HepG2 (cell line): ENCODE measurements around the gene YJEFN3. TPM values are rescaled to one million over a fixed set of nuclear protein-coding genes. Genes with fewer than 3 reads are reported as not detected.
A peak's percentile ranks its signal among the peaks of the same experiment; 100 is the strongest.

Source experiments
- ATAC-seq: fragments of 200-7000 bp; cut with Tn5 transposase; 3 replicates; pipeline ENCODE4 v1.9.1; 2020; ENCODE audit warnings: mild to moderate bottlenecking, moderate library complexity
- BruUV-seq: library from RNA; stranded (reverse); fragments of 400-500 nt; replicated peaks from 2 replicates; lab custom pipeline; 2021; lab: Mats Ljungman, UMichigan
- CTCF ChIA-PET: fragments of 300-600 bp; formaldehyde crosslinking; extraction: SDS; loops from one replicate; lab custom pipeline; 2021; ENCODE audit warnings: low total read pairs, inconsistent platforms, low intra/inter-chr PET ratio; lab: Yijun Ruan, JAX
- POLR2A ChIA-PET: fragments of 350-600 bp; sonication (Branson Sonifier 250); formaldehyde crosslinking; loops from one replicate; lab custom pipeline; 2020; ENCODE audit warnings: antibody characterized with exemption, inconsistent platforms; lab: Yijun Ruan, JAX
- DNase-seq: peaks from one replicate; pipeline ENCODE4 v3.0.0-alpha.2; 2015; ENCODE audit warnings: low spot score
- FAIRE-seq: peaks from 3 replicates; lab custom pipeline; 2011; peaks lifted over from hg19 to GRCh38; lab: Jason Lieb, UNC
- H2AFZ ChIP-seq: one replicate; pipeline ENCODE4 v1.6.1; 2011; ENCODE audit warnings: low read length, inconsistent platforms
- H3K27ac ChIP-seq: fragments of 300-600 bp; 3 replicates; pipeline ENCODE4 v1.8.0; 2011; ENCODE audit warnings: mixed run types, mild to moderate bottlenecking, mixed read lengths, low read length, inconsistent platforms; ENCODE audit not compliant: insufficient read depth; ENCODE audit errors: extremely low read length
- H3K27me3 ChIP-seq, 2 experiments: fragments of 200-600 bp in 1 of 2; 2 replicates in 1 of 2; 3 replicates in 1 of 2; pipeline versions ENCODE4 v1.6.0 to v1.8.0; 2011; ENCODE audit warnings: low read length in 2 of 2, mild to moderate bottlenecking in 2 of 2, moderate library complexity in 2 of 2, inconsistent platforms in 1 of 2; ENCODE audit not compliant: insufficient read depth in 2 of 2, control insufficient read depth in 1 of 2
- H3K36me3 ChIP-seq, 2 experiments: fragments of 200-600 bp in 1 of 2; replicated peaks in 1 of 2; 2 replicates in 1 of 2; 3 replicates in 1 of 2; pipeline versions ENCODE4 v1.5.1 to v1.8.0; 2011; ENCODE audit warnings: low read length in 2 of 2, inconsistent platforms in 1 of 2; ENCODE audit not compliant: insufficient read depth in 2 of 2, control insufficient read depth in 1 of 2
- H3K4me1 ChIP-seq: 2 replicates; pipeline ENCODE4 v1.5.1; 2012; ENCODE audit warnings: low read length, inconsistent platforms; ENCODE audit not compliant: insufficient read depth
- H3K4me2 ChIP-seq: 2 replicates; pipeline ENCODE4 v1.6.0; 2011; ENCODE audit warnings: low read depth, low read length, inconsistent platforms
- H3K4me3 ChIP-seq, 3 experiments: fragments of 200-600 bp in 1 of 3; sonication (generic), shearing (Covaris generic) in 1 of 3; replicated peaks in 1 of 3; 2 replicates each; pipeline ENCODE4 v1.5.1; 2011 to 2016; ENCODE audit warnings: low read length in 3 of 3, inconsistent platforms in 2 of 3, low read depth in 2 of 3, mild to moderate bottlenecking in 2 of 3, control low read depth in 1 of 3, mixed read lengths in 1 of 3; ENCODE audit not compliant: insufficient read depth in 1 of 3
- H3K79me2 ChIP-seq: one replicate; pipeline ENCODE4 v1.6.1; 2011; ENCODE audit warnings: low read length, inconsistent platforms; ENCODE audit not compliant: insufficient read depth
- H3K9ac ChIP-seq: 2 replicates; pipeline ENCODE4 v1.6.0; 2011; ENCODE audit warnings: mild to moderate bottlenecking, low read depth, low read length, inconsistent platforms; ENCODE audit not compliant: insufficient read depth
- H3K9me3 ChIP-seq: 2 replicates; pipeline ENCODE4 v1.5.1; 2012; ENCODE audit warnings: mild to moderate bottlenecking, low read length
- H4K20me1 ChIP-seq: 2 replicates; pipeline ENCODE4 v1.6.0; 2011; ENCODE audit warnings: inconsistent platforms, mild to moderate bottlenecking, low read length, moderate library complexity; ENCODE audit not compliant: insufficient read depth
- AGO2 ChIP-seq: fragments of 200-400 bp; formaldehyde crosslinking; optimal IDR thresholded peaks from 2 replicates; pipeline ENCODE3; 2017; ENCODE audit warnings: mild to moderate bottlenecking, low read depth, low read length, moderate library complexity
- ATF1 ChIP-seq: IDR thresholded peaks from 2 replicates; pipeline ENCODE4 v1.6.1; 2016; ENCODE audit warnings: mild to moderate bottlenecking, control low read depth
- IRF2 ChIP-seq: IDR thresholded peaks from 2 replicates; pipeline ENCODE4 v1.6.1; 2018; ENCODE audit warnings: missing genetic modification reagents, missing compliant biosample characterization
- RBFOX2 ChIP-seq: fragments of 200-400 bp; formaldehyde crosslinking; IDR thresholded peaks from 2 replicates; pipeline ENCODE4 v1.6.1; 2017; ENCODE audit warnings: low read depth, mild to moderate bottlenecking, low read length
- REXO4 ChIP-seq: sonication (generic); formaldehyde crosslinking; IDR thresholded peaks from 2 replicates; pipeline ENCODE4 v1.8.0; 2022; ENCODE audit warnings: missing genetic modification reagents, mild to moderate bottlenecking, borderline replicate concordance
- SMAD9 ChIP-seq: sonication (generic); formaldehyde crosslinking; IDR thresholded peaks from 2 replicates; pipeline ENCODE4 v1.5.1; 2020; ENCODE audit warnings: mild to moderate bottlenecking, missing genetic modification reagents
- TBP ChIP-seq: sonication (generic); formaldehyde crosslinking; IDR thresholded peaks from 2 replicates; pipeline ENCODE4 v1.5.0; 2020; ENCODE audit warnings: missing genetic modification reagents
- U2AF1 ChIP-seq: fragments of 200-400 bp; formaldehyde crosslinking; optimal IDR thresholded peaks from 2 replicates; pipeline ENCODE3; 2017; ENCODE audit warnings: mild to moderate bottlenecking, low read depth, low read length
- WGBS: methylation state at CpG from one replicate; pipeline ENCODE4 v1.1.6; 2017; ENCODE audit warnings: low lambda C conversion rate; 5-methylcytosine and 5-hydroxymethylcytosine counted together
- in situ Hi-C: cut with HindIII; loops from 2 replicates; pipeline ENCODE4 v1.10.0; 2017; ENCODE audit warnings: low pct_unique_long_range_greater_than_20kb; ENCODE audit not compliant: extremely low pct_ligation_motif_present
- intact Hi-C: fragments of 100-400 bp; cut with micrococcal nuclease; formaldehyde crosslinking; loops from one replicate; pipeline ENCODE4 v1.10.0; 2022; ENCODE audit not compliant: unreplicated experiment
- polyA plus RNA-seq, 8 experiments: library from polyadenylated mRNA; depleted of rRNA in 3 of 8; stranded (reverse) in 7 of 8; unstranded in 1 of 8; fragments of >200 nt; fragmentation: Illumina TruSeq in 4 of 8; extraction: Trizol in 4 of 8; gene quantifications; 2 replicates each; pipeline versions ENCODE4 v1.2.1 to v1.2.3, GENCODE V29; 2011 to 2016; ENCODE audit warnings: low read depth in 4 of 8, missing spikeins in 1 of 8, mixed read lengths in 1 of 8; ENCODE audit not compliant: insufficient read depth in 1 of 8
- total RNA-seq, 5 experiments: library from RNA; depleted of rRNA; stranded (reverse); fragments of >200 nt; fragmentation: Illumina TruSeq; extraction: Trizol; gene quantifications; 2 replicates each; pipeline ENCODE4 v1.2.3, GENCODE V29; 2016; ENCODE audit warnings: low read depth in 1 of 5

The YJEFN3 gene
- total and polyA plus RNA-seq, 2 of the 13 experiments (the other 11 are each of a cell fraction or from before 2014, with no cell fraction given) = 0.89 to 4.0 TPM

- DNase-seq (no peak), ATAC-seq (peak; percentile 9; the same call in 2 of the 3 replicates), FAIRE-seq (no peak)
- 100% methylated on average over 14 of the region's 23 CpGs for WGBS
- ChIA-PET POLR2A (no interaction called here), CTCF (no interaction called here)
- Histone ChIP-seq H2AFZ (no peak overlapping the region), H3K4me1 (no peaks in the 10 kb centered on the region), H3K4me2 (no peak overlapping the region), H3K4me3 (no peak overlapping the region), H3K9ac (no peak overlapping the region), H3K79me2 (peaks cover 11% of the 10 kb centered on the region), H3K27ac (no peak overlapping the region), H3K36me3 (peaks cover 6 to 24% of the 10 kb centered on the region in 2 experiments; a peak in 4 of 5 replicates), H4K20me1 (peaks cover 12% of the 10 kb centered on the region), H3K27me3 (no peaks in the 10 kb centered on the region), H3K9me3 (no peaks in the 10 kb centered on the region)
- TF ChIP-seq AGO2 (peak; percentile 77), SMAD9 (CRISPR knock-in tag) (no peak), REXO4 (CRISPR knock-in tag) (no peak), U2AF1 (no peak), TBP (no peak), ATF1 (CRISPR knock-in tag) (no peak), RBFOX2 (0 out of 2 replicates have a peak, but pooled peaks have one; percentile 42), IRF2 (CRISPR knock-in tag) (no peak)
- BruUV-seq = no TSS peak
- intact Hi-C loops (no loop called here), in situ Hi-C loops (loop anchor here (25.0 kb wide), 1 partner anchor 437 kb away; no protein-coding TSS in a partner anchor)
Measured at GRCh38 chr19:19525611-19526380, 2.9 kb upstream of the YJEFN3 start.
